HEK293 (cell line): ENCODE data around the gene ZCCHC8.

ENCODE experiments used
- CTCF ChIA-PET: fragments of 350-600 bp; formaldehyde crosslinking; extraction: SDS; loops from one replicate; lab custom pipeline; 2021; ENCODE audit warnings: antibody characterized with exemption; lab: Yijun Ruan, JAX
- POLR2A ChIA-PET: fragments of 300-600 bp; formaldehyde crosslinking; extraction: SDS; loops from one replicate; lab custom pipeline; 2020; ENCODE audit warnings: antibody characterized with exemption, inconsistent platforms; lab: Yijun Ruan, JAX
- H3K27ac ChIP-seq: fragments of 200-500 bp; sonication (Bioruptor generic); 2 replicates; pipeline ENCODE4 v1.5.1; 2014; ENCODE audit warnings: low read depth, low read length, control low read depth, inconsistent platforms; ENCODE audit errors: extremely low read depth
- H3K36me3 ChIP-seq, 2 experiments: fragments of 200-500 bp in 1 of 2; sonication (Bioruptor generic) in 1 of 2; 1 replicate in 1 of 2; 2 replicates in 1 of 2; pipeline ENCODE4 v1.5.1; 2014 to 2017; ENCODE audit warnings: inconsistent platforms in 2 of 2, low read length in 2 of 2; ENCODE audit not compliant: control insufficient read depth in 2 of 2, insufficient read depth in 1 of 2
- H3K4me1 ChIP-seq: fragments of 200-500 bp; sonication (Bioruptor generic); 2 replicates; pipeline ENCODE4 v1.5.1; 2014; ENCODE audit warnings: mild to moderate bottlenecking, low read length, inconsistent platforms; ENCODE audit not compliant: control insufficient read depth, insufficient read depth
- H3K4me3 ChIP-seq: 2 replicates; pipeline ENCODE4 v1.5.1; 2011; ENCODE audit warnings: low read depth, mild to moderate bottlenecking, control low read depth, low read length, moderate library complexity
- H3K9me3 ChIP-seq: fragments of 200-500 bp; sonication (Bioruptor generic); 2 replicates; pipeline ENCODE4 v1.5.1; 2014; ENCODE audit warnings: low read depth, low read length, inconsistent platforms; ENCODE audit not compliant: control insufficient read depth, insufficient read depth
- HOXD13 ChIP-seq: sonication (generic); formaldehyde crosslinking; IDR thresholded peaks from 2 replicates; pipeline ENCODE4 v1.8.0; 2022; ENCODE audit warnings: missing genetic modification reagents, borderline replicate concordance
- MZF1 ChIP-seq: fragments of 450-650 bp; formaldehyde crosslinking; IDR thresholded peaks from 2 replicates; pipeline ENCODE4 v1.5.1; 2017; ENCODE audit warnings: missing biosample characterization, missing genetic modification characterization, borderline replicate concordance
- PRDM1 ChIP-seq: fragments of 450-650 bp; formaldehyde crosslinking; IDR thresholded peaks from 2 replicates; pipeline ENCODE4; 2016; ENCODE audit warnings: missing biosample characterization, missing genetic modification characterization
- REPIN1 ChIP-seq: fragments of 450-650 bp; formaldehyde crosslinking; IDR thresholded peaks from 2 replicates; pipeline ENCODE4 v1.5.1; 2017; ENCODE audit warnings: missing biosample characterization, missing genetic modification characterization, low read depth
- TSHZ1 ChIP-seq: fragments of 450-650 bp; formaldehyde crosslinking; IDR thresholded peaks from 2 replicates; pipeline ENCODE4 v1.5.1; 2016; ENCODE audit warnings: missing biosample characterization, missing genetic modification characterization, borderline replicate concordance
- YY1 ChIP-seq: fragments of 450-650 bp; formaldehyde crosslinking; IDR thresholded peaks from 2 replicates; pipeline ENCODE4 v1.5.1; 2018; ENCODE audit warnings: missing biosample characterization, missing genetic modification characterization
- ZBTB11 ChIP-seq: fragments of 450-650 bp; formaldehyde crosslinking; conservative IDR thresholded peaks from 2 replicates; pipeline ENCODE4 v1.5.1; 2016; ENCODE audit warnings: low read depth, missing biosample characterization, missing genetic modification characterization
- ZBTB21 ChIP-seq: fragments of 450-650 bp; formaldehyde crosslinking; IDR thresholded peaks from 2 replicates; pipeline ENCODE4 v1.5.1; 2017; ENCODE audit warnings: missing biosample characterization, missing genetic modification characterization
- ZFP37 ChIP-seq: fragments of 450-650 bp; formaldehyde crosslinking; IDR thresholded peaks from 2 replicates; pipeline ENCODE4 v1.5.1; 2016; ENCODE audit warnings: missing biosample characterization, missing genetic modification characterization
- ZNF239 ChIP-seq: fragments of 450-650 bp; formaldehyde crosslinking; IDR thresholded peaks from 2 replicates; pipeline ENCODE4 v1.5.1; 2016; ENCODE audit warnings: missing biosample characterization, missing genetic modification characterization
- ZNF335 ChIP-seq: fragments of 450-650 bp; formaldehyde crosslinking; conservative IDR thresholded peaks from 2 replicates; pipeline ENCODE4 v1.5.1; 2016; ENCODE audit warnings: missing biosample characterization, missing genetic modification characterization
- ZNF555 ChIP-seq: fragments of 450-650 bp; formaldehyde crosslinking; conservative IDR thresholded peaks from 2 replicates; pipeline ENCODE4 v1.5.1; 2017; ENCODE audit warnings: missing biosample characterization, mild to moderate bottlenecking, missing genetic modification characterization, inconsistent platforms
- ZNF560 ChIP-seq: fragments of 450-650 bp; formaldehyde crosslinking; IDR thresholded peaks from 2 replicates; pipeline ENCODE4 v1.5.1; 2017; ENCODE audit warnings: missing biosample characterization, missing genetic modification characterization, borderline replicate concordance
- ZNF621 ChIP-seq: fragments of 450-650 bp; formaldehyde crosslinking; IDR thresholded peaks from 2 replicates; pipeline ENCODE4 v1.5.1; 2017; ENCODE audit warnings: missing biosample characterization, missing genetic modification characterization
- ZNF629 ChIP-seq: fragments of 450-650 bp; formaldehyde crosslinking; IDR thresholded peaks from 2 replicates; pipeline ENCODE4 v1.5.1; 2017; ENCODE audit warnings: missing biosample characterization, missing genetic modification characterization
- ZNF76 ChIP-seq: fragments of 450-650 bp; formaldehyde crosslinking; IDR thresholded peaks from 2 replicates; pipeline ENCODE4; 2016; ENCODE audit warnings: low read depth, missing biosample characterization, missing genetic modification characterization, borderline replicate concordance
- ZNF830 ChIP-seq: fragments of 450-650 bp; IDR thresholded peaks from 2 replicates; pipeline ENCODE4 v1.5.0; 2018; ENCODE audit warnings: missing biosample characterization, missing genetic modification characterization, low read depth, mild to moderate bottlenecking, moderate library complexity
- ZNF837 ChIP-seq: fragments of 450-650 bp; formaldehyde crosslinking; IDR thresholded peaks from 2 replicates; pipeline ENCODE4 v1.5.1; 2016; ENCODE audit warnings: missing biosample characterization, missing genetic modification characterization
- TF ChIP-seq, protein P1 (sequence below): fragments of 450-650 bp; formaldehyde crosslinking; IDR thresholded peaks from 2 replicates; pipeline ENCODE4 v1.5.1; 2016; ENCODE audit warnings: missing biosample characterization, missing genetic modification characterization
- TF ChIP-seq, protein P2 (sequence below): fragments of 450-650 bp; formaldehyde crosslinking; IDR thresholded peaks from 2 replicates; pipeline ENCODE4 v1.5.1; 2016; ENCODE audit warnings: missing biosample characterization, missing genetic modification characterization
- TF ChIP-seq, protein P3 (sequence below): fragments of 450-650 bp; formaldehyde crosslinking; IDR thresholded peaks from 2 replicates; pipeline ENCODE4 v1.5.1; 2016; ENCODE audit warnings: missing biosample characterization, missing genetic modification characterization

ZCCHC8 gene

GRCh38 chr12:122526683-122527477 lies 26.1 kb upstream of the ZCCHC8 start, which contains the start of the genes KNTC1 and RSRC2:
Gene KNTC1 (plus strand): TSS chr12:122527249. CDS start chr12:122530064, 2,815 bp downstream.
Gene RSRC2 (minus strand): TSS chr12:122526936. CDS start chr12:122526853, 83 bp downstream.
- Histone ChIP-seq H3K36me3 (peaks cover 35 to 44% of the 10 kb centered on the region in 2 experiments), H3K4me1 (peaks cover 17% of the 10 kb centered on the region), H3K4me3 (peak within 1 kb of the TSS; percentile 73), H3K27ac (peak within 1 kb of the TSS; percentile 98), H3K9me3 (no peaks in the 10 kb centered on the region)
- ChIA-PET POLR2A (interaction anchor here (0.7 to 3.2 kb wide), 16 partner anchors 8 to 301 kb away, joined by 3 to 55 read pairs (median 4); partner anchors contain the start of genes DENR, DIABLO and ZCCHC8), CTCF (interaction anchor here (0.6 kb wide), 2 partner anchors 158 to 245 kb away, joined by 3 read pairs; no protein-coding TSS in a partner anchor)
- TF ChIP-seq TSHZ1 (tag by site-specific recombination): 0 out of 2 replicates have a peak, but pooled peaks have one; percentile 22
- TF ChIP-seq, protein P1, sequence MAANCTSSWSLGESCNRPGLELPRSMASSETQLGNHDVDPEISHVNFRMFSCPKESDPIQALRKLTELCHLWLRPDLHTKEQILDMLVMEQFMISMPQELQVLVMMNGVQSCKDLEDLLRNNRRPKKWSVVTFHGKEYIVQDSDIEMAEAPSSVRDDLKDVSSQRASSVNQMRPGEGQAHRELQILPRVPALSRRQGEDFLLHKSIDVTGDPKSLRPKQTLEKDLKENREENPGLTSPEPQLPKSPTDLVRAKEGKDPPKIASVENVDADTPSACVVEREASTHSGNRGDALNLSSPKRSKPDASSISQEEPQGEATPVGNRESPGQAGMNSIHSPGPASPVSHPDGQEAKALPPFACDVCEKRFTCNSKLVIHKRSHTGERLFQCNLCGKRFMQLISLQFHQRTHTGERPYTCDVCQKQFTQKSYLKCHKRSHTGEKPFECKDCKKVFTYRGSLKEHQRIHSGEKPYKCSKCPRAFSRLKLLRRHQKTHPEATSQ (tag by site-specific recombination): peak; percentile 79; the same call in 1 of the 2 replicates
- TF ChIP-seq, protein P2, sequence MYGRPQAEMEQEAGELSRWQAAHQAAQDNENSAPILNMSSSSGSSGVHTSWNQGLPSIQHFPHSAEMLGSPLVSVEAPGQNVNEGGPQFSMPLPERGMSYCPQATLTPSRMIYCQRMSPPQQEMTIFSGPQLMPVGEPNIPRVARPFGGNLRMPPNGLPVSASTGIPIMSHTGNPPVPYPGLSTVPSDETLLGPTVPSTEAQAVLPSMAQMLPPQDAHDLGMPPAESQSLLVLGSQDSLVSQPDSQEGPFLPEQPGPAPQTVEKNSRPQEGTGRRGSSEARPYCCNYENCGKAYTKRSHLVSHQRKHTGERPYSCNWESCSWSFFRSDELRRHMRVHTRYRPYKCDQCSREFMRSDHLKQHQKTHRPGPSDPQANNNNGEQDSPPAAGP (tag by site-specific recombination): peak; percentile 50
- TF ChIP-seq ZNF335 (tag by site-specific recombination): peak; percentile 75
- TF ChIP-seq PRDM1 (tag by site-specific recombination): no peak
- TF ChIP-seq ZNF621: no peak
- TF ChIP-seq ZNF555 (tag by site-specific recombination): no peak
- TF ChIP-seq, protein P3, sequence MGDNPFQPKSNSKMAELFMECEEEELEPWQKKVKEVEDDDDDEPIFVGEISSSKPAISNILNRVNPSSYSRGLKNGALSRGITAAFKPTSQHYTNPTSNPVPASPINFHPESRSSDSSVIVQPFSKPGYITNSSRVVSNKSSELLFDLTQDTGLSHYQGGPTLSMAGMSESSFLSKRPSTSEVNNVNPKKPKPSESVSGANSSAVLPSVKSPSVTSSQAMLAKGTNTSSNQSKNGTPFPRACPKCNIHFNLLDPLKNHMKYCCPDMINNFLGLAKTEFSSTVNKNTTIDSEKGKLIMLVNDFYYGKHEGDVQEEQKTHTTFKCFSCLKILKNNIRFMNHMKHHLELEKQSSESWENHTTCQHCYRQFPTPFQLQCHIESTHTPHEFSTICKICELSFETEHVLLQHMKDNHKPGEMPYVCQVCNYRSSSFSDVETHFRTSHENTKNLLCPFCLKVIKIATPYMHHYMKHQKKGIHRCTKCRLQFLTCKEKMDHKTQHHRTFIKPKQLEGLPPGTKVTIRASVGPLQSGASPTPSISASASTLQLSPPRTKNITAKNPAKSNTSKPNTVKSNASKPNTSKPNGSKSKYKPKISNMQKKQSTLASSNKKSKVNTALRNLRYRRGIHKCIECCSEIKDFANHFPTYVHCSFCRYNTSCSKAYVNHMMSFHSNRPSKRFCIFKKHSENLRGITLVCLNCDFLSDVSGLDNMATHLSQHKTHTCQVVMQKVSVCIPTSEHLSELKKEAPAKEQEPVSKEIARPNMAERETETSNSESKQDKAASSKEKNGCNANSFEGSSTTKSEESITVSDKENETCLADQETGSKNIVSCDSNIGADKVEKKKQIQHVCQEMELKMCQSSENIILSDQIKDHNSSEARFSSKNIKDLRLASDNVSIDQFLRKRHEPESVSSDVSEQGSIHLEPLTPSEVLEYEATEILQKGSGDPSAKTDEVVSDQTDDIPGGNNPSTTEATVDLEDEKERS (tag by site-specific recombination): peak; percentile 67
- no peak for TF ChIP-seq ZNF239 (tag by site-specific recombination)
- TF ChIP-seq ZNF837 (tag by site-specific recombination): no peak
- TF ChIP-seq HOXD13 (CRISPR knock-in tag): no peak
- TF ChIP-seq ZNF560: no peak
- TF ChIP-seq ZNF76: peak; percentile 88
- peak; percentile 59; the same call in 1 of the 2 replicates for TF ChIP-seq REPIN1 (tag by site-specific recombination)
- TF ChIP-seq ZFP37 (tag by site-specific recombination): peak; percentile 62
- peak; percentile 99 for TF ChIP-seq YY1 (tag by site-specific recombination)
- no peak for TF ChIP-seq MZF1 (tag by site-specific recombination)
- peak; percentile 95 for TF ChIP-seq ZBTB11 (tag by site-specific recombination)
- TF ChIP-seq ZBTB21 (tag by site-specific recombination): peak; percentile 37; the same call in 1 of the 2 replicates
- TF ChIP-seq ZNF629 (tag by site-specific recombination): peak; percentile 74
- no peak for TF ChIP-seq ZNF830 (tag by site-specific recombination)
